Stimulated activated CD8-positive, alpha-beta memory T cell treated with anti-CD3 and anti-CD28 coated beads, Interleukin-7, amount 100 ng/mL, for 1 hour (primary cell): ENCODE results near the gene UTS2R.

Experiments used
- DNase-seq, 2 donors: peaks; one replicate each; pipeline ENCODE4 v3.0.0-alpha.2; 2020; ENCODE audit warnings: low read depth in 2 of 2

Gene UTS2R

GRCh38 chr17:82389379-82389778, 17.8 kb downstream of the UTS2R start:
- no peak for DNase-seq

GRCh38 chr17:82390015-82390859, 18.7 kb downstream of the UTS2R start:
- DNase-seq: no peak

- DNase-seq: no peak
These were observed 19.4 kb downstream of the UTS2R start for GRCh38 chr17:82390860-82391435.

GRCh38 chr17:82391496-82392066, 20.0 kb downstream of the UTS2R start:
- no peak for DNase-seq

- no peak for DNase-seq
These were observed 20.8 kb downstream of the UTS2R start for GRCh38 chr17:82392209-82392920.

GRCh38 chr17:82392941-82393340, 21.4 kb downstream of the UTS2R start:
- no peak for DNase-seq

GRCh38 chr17:82394278-82394677, 22.7 kb downstream of the UTS2R start:
- DNase-seq: no peak

- no peak for DNase-seq
These were observed 25.3 kb downstream of the UTS2R start for GRCh38 chr17:82396601-82397435.

- no peak for DNase-seq
These were observed 26.1 kb downstream of the UTS2R start for GRCh38 chr17:82397449-82398335.

GRCh38 chr17:82399041-82399441, 27.5 kb downstream of the UTS2R start:
- no peak for DNase-seq

- no peak for DNase-seq
These were observed 28.1 kb downstream of the UTS2R start for GRCh38 chr17:82399601-82400101.

- no peak for DNase-seq
These were observed 28.6 kb downstream of the UTS2R start for GRCh38 chr17:82400206-82400605.

- DNase-seq: peak; percentile 12 to 21
These were observed 29.3 kb downstream of the UTS2R start for GRCh38 chr17:82400830-82401229.

GRCh38 chr17:82402865-82403264, 31.3 kb downstream of the UTS2R start:
- no peak for DNase-seq

- DNase-seq: no peak
These were observed 32.4 kb downstream of the UTS2R start for GRCh38 chr17:82403662-82404660.

- DNase-seq: no peak
These were observed 33.5 kb downstream of the UTS2R start for GRCh38 chr17:82405051-82405450.

- DNase-seq: no peak
These were observed 34.6 kb downstream of the UTS2R start for GRCh38 chr17:82406131-82406671.

- no peak for DNase-seq
These were observed 35.7 kb downstream of the UTS2R start for GRCh38 chr17:82407255-82407654.
